Neural cell (in vitro differentiated cells): ENCODE measurements around the gene RAB11FIP5. TPM values are rescaled to one million over a fixed set of nuclear protein-coding genes. Genes with fewer than 3 reads are reported as not detected.

Source experiments
- H2AFZ ChIP-seq: fragments of 200-600, 300-800 bp; sonication (generic), shearing (Covaris generic); 2 replicates; pipeline ENCODE4 v1.6.0; 2014; ENCODE audit warnings: low read depth, mild to moderate bottlenecking, antibody characterized with exemption, low read length, moderate library complexity
- H3F3A ChIP-seq: fragments of 200-600 bp; shearing (Covaris generic); 2 replicates; pipeline ENCODE4 v1.6.1; 2016; ENCODE audit warnings: mild to moderate bottlenecking, moderate library complexity, mixed read lengths, antibody characterized with exemption, low read length; ENCODE audit not compliant: insufficient read depth, poor library complexity, severe bottlenecking
- H3K27ac ChIP-seq: fragments of 200-600, 300-800 bp; sonication (generic), shearing (Covaris generic); 2 replicates; pipeline ENCODE4 v1.5.1; 2014; ENCODE audit warnings: mild to moderate bottlenecking, low read length, moderate library complexity
- H3K27me3 ChIP-seq: fragments of 300-800, 200-600 bp; sonication (generic), shearing (Covaris generic); 2 replicates; pipeline ENCODE4 v1.6.0; 2014; ENCODE audit warnings: mild to moderate bottlenecking, low read depth, low read length, moderate library complexity; ENCODE audit not compliant: insufficient read depth
- H3K36me3 ChIP-seq: fragments of 300-800, 200-600 bp; sonication (generic), shearing (Covaris generic); 2 replicates; pipeline ENCODE4 v1.5.1; 2014; ENCODE audit warnings: mild to moderate bottlenecking, antibody characterized with exemption, low read length, moderate library complexity; ENCODE audit not compliant: insufficient read depth
- H3K4me2 ChIP-seq: fragments of 300-800, 200-600 bp; sonication (generic), shearing (Covaris generic); 2 replicates; pipeline ENCODE4 v1.6.0; 2014; ENCODE audit warnings: mild to moderate bottlenecking, low read length
- H3K4me3 ChIP-seq: fragments of 300-800, 200-600 bp; sonication (generic), shearing (Covaris generic); 2 replicates; pipeline ENCODE4 v1.5.1; 2014; ENCODE audit warnings: mild to moderate bottlenecking, low read length, moderate library complexity
- H3K79me2 ChIP-seq: fragments of 200-600 bp; shearing (Covaris generic); replicated peaks from 2 replicates; pipeline ENCODE4 v1.6.0; 2014; ENCODE audit warnings: mild to moderate bottlenecking, low read length, moderate library complexity; ENCODE audit not compliant: insufficient read depth
- H3K9ac ChIP-seq: fragments of 300-800, 200-600 bp; sonication (generic), shearing (Covaris generic); 2 replicates; pipeline ENCODE4 v1.6.1; 2016; ENCODE audit warnings: mild to moderate bottlenecking, low read length, mixed read lengths
- H3K9me2 ChIP-seq: fragments of 200-600 bp; shearing (Covaris generic); 2 replicates; pipeline ENCODE4 v1.6.1; 2016; ENCODE audit warnings: mild to moderate bottlenecking, low read length, mixed read lengths; ENCODE audit not compliant: insufficient read depth
- H3K9me3 ChIP-seq: fragments of 200-600, 300-800 bp; sonication (generic), shearing (Covaris generic); 2 replicates; pipeline ENCODE4 v1.6.1; 2016; ENCODE audit warnings: mild to moderate bottlenecking, mixed run types, low read length, moderate library complexity, mixed read lengths
- H4K20me1 ChIP-seq: fragments of 200-600 bp; shearing (Covaris generic); 2 replicates; pipeline ENCODE4 v1.6.1; 2016; ENCODE audit warnings: mild to moderate bottlenecking, mixed run types; ENCODE audit not compliant: insufficient read depth
- EP300 ChIP-seq: fragments of 450-650 bp; conservative IDR thresholded peaks from 2 replicates; pipeline ENCODE4 v1.6.1; 2014; ENCODE audit warnings: antibody characterized with exemption, mild to moderate bottlenecking, moderate library complexity; ENCODE audit not compliant: poor library complexity, severe bottlenecking
- EZH2 ChIP-seq: fragments of 200-600, 300-800 bp; shearing (Covaris generic), sonication (generic); IDR thresholded peaks from 2 replicates; pipeline ENCODE4 v1.6.1; 2014; ENCODE audit warnings: antibody characterized with exemption, low read length, borderline replicate concordance, mild to moderate bottlenecking; ENCODE audit not compliant: insufficient read depth, poor library complexity, severe bottlenecking
- MXI1 ChIP-seq: fragments of 450-650 bp; conservative IDR thresholded peaks from 2 replicates; pipeline ENCODE4 v1.6.1; 2014; ENCODE audit warnings: antibody characterized with exemption, mild to moderate bottlenecking; ENCODE audit not compliant: poor library complexity, severe bottlenecking
- POLR2AphosphoS5 ChIP-seq: IDR thresholded peaks from 2 replicates; pipeline ENCODE4 v1.6.1; 2012
- RAD21 ChIP-seq: fragments of 450-650 bp; conservative IDR thresholded peaks from 2 replicates; pipeline ENCODE4 v1.6.1; 2014; ENCODE audit warnings: antibody characterized with exemption, mild to moderate bottlenecking, moderate library complexity
- REST ChIP-seq: IDR thresholded peaks from 2 replicates; pipeline ENCODE4 v1.6.1; 2012; ENCODE audit warnings: borderline replicate concordance
- SMC3 ChIP-seq: fragments of 450-650 bp; conservative IDR thresholded peaks from 2 replicates; pipeline ENCODE4 v1.6.1; 2014; ENCODE audit warnings: antibody characterized with exemption, mild to moderate bottlenecking, moderate library complexity; ENCODE audit not compliant: poor library complexity
- TAF1 ChIP-seq: IDR thresholded peaks from 2 replicates; pipeline ENCODE4 v1.6.1; 2012; ENCODE audit warnings: low read depth
- polyA plus RNA-seq: library from polyadenylated mRNA; depleted of rRNA; stranded (reverse); fragments of >200 nt; gene quantifications from 2 replicates; pipeline ENCODE4 v1.2.3, GENCODE V29; 2014
- TF ChIP-seq, protein P1 (sequence below): fragments of 450-650 bp; IDR thresholded peaks from 2 replicates; pipeline ENCODE4 v1.5.1; 2014; ENCODE audit warnings: antibody characterized with exemption, mild to moderate bottlenecking, moderate library complexity; ENCODE audit not compliant: poor library complexity, severe bottlenecking

The RAB11FIP5 gene
- polyA plus RNA-seq, 1 donor from 2014 or later: 2.6 TPM

- H3K4me3 ChIP-seq: no peak overlapping the region
- no peak overlapping the region for H2AFZ ChIP-seq
Observed at GRCh38 chr2:73117441-73117840, 4.7 kb upstream of the RAB11FIP5 start.

GRCh38 chr2:73116182-73116960 lies 3.6 kb upstream of the RAB11FIP5 start:
- no peak overlapping the region for H3K27ac ChIP-seq
- no peaks in the 10 kb centered on the region for H3K36me3 ChIP-seq

More at GRCh38 chr2:73117441-73117840, 4.7 kb upstream of the RAB11FIP5 start:
- Histone ChIP-seq H3K79me2 (no peaks in the 10 kb centered on the region), H3K27me3 (no peaks in the 10 kb centered on the region), H3K9ac (no peak overlapping the region), H3F3A (no peaks in the 10 kb centered on the region), H3K9me3 (no peaks in the 10 kb centered on the region), H3K4me2 (no peak overlapping the region), H3K36me3 (no peaks in the 10 kb centered on the region), H4K20me1 (no peaks in the 10 kb centered on the region), H3K27ac (no peak overlapping the region), H3K9me2 (no peaks in the 10 kb centered on the region)
- TF ChIP-seq EP300 (no peak), EZH2 (no peak), MXI1 (no peak), TAF1 (no peak), RAD21 (no peak), REST (no peak), POLR2AphosphoS5 (no peak), SMC3 (no peak)
- TF ChIP-seq, protein P1, sequence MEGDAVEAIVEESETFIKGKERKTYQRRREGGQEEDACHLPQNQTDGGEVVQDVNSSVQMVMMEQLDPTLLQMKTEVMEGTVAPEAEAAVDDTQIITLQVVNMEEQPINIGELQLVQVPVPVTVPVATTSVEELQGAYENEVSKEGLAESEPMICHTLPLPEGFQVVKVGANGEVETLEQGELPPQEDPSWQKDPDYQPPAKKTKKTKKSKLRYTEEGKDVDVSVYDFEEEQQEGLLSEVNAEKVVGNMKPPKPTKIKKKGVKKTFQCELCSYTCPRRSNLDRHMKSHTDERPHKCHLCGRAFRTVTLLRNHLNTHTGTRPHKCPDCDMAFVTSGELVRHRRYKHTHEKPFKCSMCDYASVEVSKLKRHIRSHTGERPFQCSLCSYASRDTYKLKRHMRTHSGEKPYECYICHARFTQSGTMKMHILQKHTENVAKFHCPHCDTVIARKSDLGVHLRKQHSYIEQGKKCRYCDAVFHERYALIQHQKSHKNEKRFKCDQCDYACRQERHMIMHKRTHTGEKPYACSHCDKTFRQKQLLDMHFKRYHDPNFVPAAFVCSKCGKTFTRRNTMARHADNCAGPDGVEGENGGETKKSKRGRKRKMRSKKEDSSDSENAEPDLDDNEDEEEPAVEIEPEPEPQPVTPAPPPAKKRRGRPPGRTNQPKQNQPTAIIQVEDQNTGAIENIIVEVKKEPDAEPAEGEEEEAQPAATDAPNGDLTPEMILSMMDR: no peak

More at GRCh38 chr2:73116182-73116960, 3.6 kb upstream of the RAB11FIP5 start:
- H3K9ac ChIP-seq: no peak overlapping the region
- no peaks in the 10 kb centered on the region for H3K9me2 ChIP-seq
- no peaks in the 10 kb centered on the region for H3F3A ChIP-seq
- H2AFZ ChIP-seq: no peak overlapping the region
- H4K20me1 ChIP-seq: no peaks in the 10 kb centered on the region
- no peak for TF ChIP-seq EZH2
- no peak for TF ChIP-seq TAF1
- TF ChIP-seq REST: no peak
- TF ChIP-seq, protein P1: no peak
- no peak for TF ChIP-seq RAD21
- H3K27me3 ChIP-seq: peaks cover 6% of the 10 kb centered on the region
- H3K79me2 ChIP-seq: no peaks in the 10 kb centered on the region
- no peak overlapping the region for H3K4me2 ChIP-seq
- no peaks in the 10 kb centered on the region for H3K9me3 ChIP-seq
- no peak overlapping the region for H3K4me3 ChIP-seq
